ENCODE data around the gene GRAMD1A.
"Not testable (repeated sequence)": the region's sequence is repeated elsewhere in the genome, so short reads cannot be mapped to it uniquely, and the experiment has no call there.

Gene GRAMD1A

GRCh38 chr19:35043906-35044305 is 43.8 kb downstream of the GRAMD1A start:
- no peak overlapping the region for H3K27ac ChIP-seq
- no peak overlapping the region for H3K4me3 ChIP-seq

- Histone ChIP-seq H3K27ac (no peak overlapping the region), H3K4me3 (no peak overlapping the region)
Measured at GRCh38 chr19:35044317-35045117, 44.4 kb downstream of the GRAMD1A start.

- no peak overlapping the region for H3K4me3 ChIP-seq
- H3K27ac ChIP-seq = no peak overlapping the region
Measured at GRCh38 chr19:35045667-35046300, 45.7 kb downstream of the GRAMD1A start.

GRCh38 chr19:35046461-35046860 is 46.3 kb downstream of the GRAMD1A start:
- no peak overlapping the region for H3K4me3 ChIP-seq
- no peak overlapping the region for H3K27ac ChIP-seq

GRCh38 chr19:35048911-35049411 is 48.8 kb downstream of the GRAMD1A start:
- no peak overlapping the region for H3K27ac ChIP-seq
- no peak overlapping the region for H3K4me3 ChIP-seq

- no peak overlapping the region for H3K4me3 ChIP-seq
- H3K27ac ChIP-seq = no peak overlapping the region
Measured at GRCh38 chr19:35049456-35049855, 49.3 kb downstream of the GRAMD1A start.

- H3K27ac ChIP-seq = not testable (repeated sequence)
Measured at GRCh38 chr19:35050662-35051061, 50.5 kb downstream of the GRAMD1A start.

GRCh38 chr19:35051268-35051667 is 51.1 kb downstream of the GRAMD1A start:
- H3K27ac ChIP-seq, H3K4me3 ChIP-seq: not testable (repeated sequence)

More at GRCh38 chr19:35050662-35051061, 50.5 kb downstream of the GRAMD1A start:
- not testable (repeated sequence) for H3K4me3 ChIP-seq

GRCh38 chr19:35051796-35052195 is 51.7 kb downstream of the GRAMD1A start:
- Histone ChIP-seq H3K27ac (no peak overlapping the region), H3K4me3 (no peak overlapping the region)

- H3K27ac ChIP-seq = no peak overlapping the region
- H3K4me3 ChIP-seq = no peak overlapping the region
Measured at GRCh38 chr19:35052599-35053190, 52.6 kb downstream of the GRAMD1A start.

- no peak overlapping the region for H3K4me3 ChIP-seq
- H3K27ac ChIP-seq = no peak overlapping the region
Measured at GRCh38 chr19:35053667-35054293, 53.7 kb downstream of the GRAMD1A start.

- Histone ChIP-seq H3K27ac (no peak overlapping the region), H3K4me3 (no peak overlapping the region)
Measured at GRCh38 chr19:35054626-35055025, 54.5 kb downstream of the GRAMD1A start.

- Histone ChIP-seq H3K27ac (no peak overlapping the region), H3K4me3 (no peak overlapping the region)
Measured at GRCh38 chr19:35055715-35056179, 55.6 kb downstream of the GRAMD1A start.

GRCh38 chr19:35056513-35057063 is 56.5 kb downstream of the GRAMD1A start:
- H3K27ac ChIP-seq = no peak overlapping the region

GRCh38 chr19:35058370-35058769 is 58.2 kb downstream of the GRAMD1A start:
- no peak overlapping the region for H3K27ac ChIP-seq

More at GRCh38 chr19:35056513-35057063, 56.5 kb downstream of the GRAMD1A start:
- no peak overlapping the region for H3K4me3 ChIP-seq

GRCh38 chr19:35059006-35059798 is 59.1 kb downstream of the GRAMD1A start:
- Histone ChIP-seq H3K27ac (no peak overlapping the region), H3K4me3 (no peak overlapping the region)

More at GRCh38 chr19:35058370-35058769, 58.2 kb downstream of the GRAMD1A start:
- no peak overlapping the region for H3K4me3 ChIP-seq

GRCh38 chr19:35059799-35060091 is 59.6 kb downstream of the GRAMD1A start:
- H3K27ac ChIP-seq = no peak overlapping the region
- no peak overlapping the region for H3K4me3 ChIP-seq

- H3K4me3 ChIP-seq = no peak overlapping the region
- H3K27ac ChIP-seq = no peak overlapping the region
Measured at GRCh38 chr19:35060160-35060855, 60.2 kb downstream of the GRAMD1A start.

All from skin epidermis (tissue), 12 donors.